ENCODE measurements around the gene CREB5.

- TF ChIP-seq EZH2 (IDR thresholded peaks at IDR 0.05; ENCODE audit: borderline replicate concordance, insufficient read depth, low read length, poor library complexity, severe bottlenecking): no peak
- no peak for TF ChIP-seq POLR2AphosphoS5 (IDR thresholded peaks at IDR 0.05)
- TF ChIP-seq CTCF (IDR thresholded peaks at IDR 0.05; ENCODE audit: poor library complexity, severe bottlenecking): no peak
- TF ChIP-seq EP300 (conservative IDR thresholded peaks at IDR 0.05; ENCODE audit: poor library complexity, severe bottlenecking): no peak
- no peak for TF ChIP-seq TAF1 (IDR thresholded peaks at IDR 0.05; ENCODE audit: low read depth)
- TF ChIP-seq REST (IDR thresholded peaks at IDR 0.05; ENCODE audit: borderline replicate concordance): no peak
- no peak for TF ChIP-seq RAD21 (conservative IDR thresholded peaks at IDR 0.05)
- no peak for TF ChIP-seq MXI1 (conservative IDR thresholded peaks at IDR 0.05; ENCODE audit: poor library complexity, severe bottlenecking)
These were observed 40.5 kb upstream of the CREB5 start for GRCh38 chr7:28371846-28372245.
